ENCODE measurements around the gene USP9X.
"Not testable (repeated sequence)": the region's sequence is repeated elsewhere in the genome, so short reads cannot be mapped to it uniquely, and the experiment has no call there.

USP9X gene, protein sequence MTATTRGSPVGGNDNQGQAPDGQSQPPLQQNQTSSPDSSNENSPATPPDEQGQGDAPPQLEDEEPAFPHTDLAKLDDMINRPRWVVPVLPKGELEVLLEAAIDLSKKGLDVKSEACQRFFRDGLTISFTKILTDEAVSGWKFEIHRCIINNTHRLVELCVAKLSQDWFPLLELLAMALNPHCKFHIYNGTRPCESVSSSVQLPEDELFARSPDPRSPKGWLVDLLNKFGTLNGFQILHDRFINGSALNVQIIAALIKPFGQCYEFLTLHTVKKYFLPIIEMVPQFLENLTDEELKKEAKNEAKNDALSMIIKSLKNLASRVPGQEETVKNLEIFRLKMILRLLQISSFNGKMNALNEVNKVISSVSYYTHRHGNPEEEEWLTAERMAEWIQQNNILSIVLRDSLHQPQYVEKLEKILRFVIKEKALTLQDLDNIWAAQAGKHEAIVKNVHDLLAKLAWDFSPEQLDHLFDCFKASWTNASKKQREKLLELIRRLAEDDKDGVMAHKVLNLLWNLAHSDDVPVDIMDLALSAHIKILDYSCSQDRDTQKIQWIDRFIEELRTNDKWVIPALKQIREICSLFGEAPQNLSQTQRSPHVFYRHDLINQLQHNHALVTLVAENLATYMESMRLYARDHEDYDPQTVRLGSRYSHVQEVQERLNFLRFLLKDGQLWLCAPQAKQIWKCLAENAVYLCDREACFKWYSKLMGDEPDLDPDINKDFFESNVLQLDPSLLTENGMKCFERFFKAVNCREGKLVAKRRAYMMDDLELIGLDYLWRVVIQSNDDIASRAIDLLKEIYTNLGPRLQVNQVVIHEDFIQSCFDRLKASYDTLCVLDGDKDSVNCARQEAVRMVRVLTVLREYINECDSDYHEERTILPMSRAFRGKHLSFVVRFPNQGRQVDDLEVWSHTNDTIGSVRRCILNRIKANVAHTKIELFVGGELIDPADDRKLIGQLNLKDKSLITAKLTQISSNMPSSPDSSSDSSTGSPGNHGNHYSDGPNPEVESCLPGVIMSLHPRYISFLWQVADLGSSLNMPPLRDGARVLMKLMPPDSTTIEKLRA (N-terminal part only)

DNA sequence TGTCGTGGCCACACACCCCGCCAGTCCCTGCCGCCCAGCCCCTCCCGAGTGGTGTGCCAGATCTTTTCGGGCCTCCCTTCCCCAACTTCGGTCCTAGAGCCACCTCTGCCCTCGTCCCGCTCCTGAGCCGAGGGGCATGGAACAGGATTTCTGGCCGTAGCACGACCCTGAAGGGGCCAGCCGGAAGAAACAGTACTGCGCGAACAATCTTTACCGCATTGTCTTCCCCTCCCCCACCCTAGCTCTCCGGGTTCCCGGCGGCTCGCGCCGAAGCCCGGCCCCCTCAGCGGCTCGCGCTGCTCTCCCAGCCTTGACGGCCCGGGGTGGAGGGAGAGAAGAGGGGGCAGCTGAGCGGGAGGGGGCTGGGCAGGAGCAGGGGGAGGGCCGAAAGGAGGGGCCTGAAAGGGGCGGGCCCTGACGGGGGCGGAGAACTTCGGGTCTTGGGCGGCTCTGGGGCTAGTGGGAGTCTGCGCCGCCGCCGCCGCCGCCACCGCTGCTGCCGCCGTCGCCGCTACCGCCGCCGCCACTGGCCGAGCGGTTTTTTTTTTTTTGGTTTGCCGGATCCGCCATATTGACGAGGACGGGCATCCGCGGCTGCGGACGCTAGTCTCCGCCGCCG, at the start of gene USP9X:
TSS of gene USP9X (plus strand) at position 553 of the 619 bp plus-strand sequence. CDS start 38,184 bp downstream, outside the sequence.
- peak; percentile 77 to 85 for DNase-seq

DNA sequence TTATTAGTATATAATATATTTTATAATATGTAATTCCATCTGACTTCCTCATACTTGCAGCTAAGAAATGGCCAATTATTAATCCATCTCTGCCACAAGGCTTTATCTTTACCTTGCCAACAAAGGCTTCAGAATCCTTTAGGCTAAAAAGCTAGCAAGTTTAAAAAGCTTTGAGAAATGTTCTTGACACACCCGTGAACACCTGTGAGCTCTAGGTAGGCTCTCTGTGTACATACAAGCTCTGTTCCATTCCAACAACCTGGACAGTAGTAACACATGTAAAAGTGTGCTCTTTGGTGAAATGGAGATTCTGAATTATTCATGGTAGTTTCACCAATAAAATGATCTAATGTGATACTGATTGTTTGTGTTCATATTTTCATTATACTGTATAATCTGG, 49.7 kb upstream of the USP9X start:
- no peak for DNase-seq

DNA sequence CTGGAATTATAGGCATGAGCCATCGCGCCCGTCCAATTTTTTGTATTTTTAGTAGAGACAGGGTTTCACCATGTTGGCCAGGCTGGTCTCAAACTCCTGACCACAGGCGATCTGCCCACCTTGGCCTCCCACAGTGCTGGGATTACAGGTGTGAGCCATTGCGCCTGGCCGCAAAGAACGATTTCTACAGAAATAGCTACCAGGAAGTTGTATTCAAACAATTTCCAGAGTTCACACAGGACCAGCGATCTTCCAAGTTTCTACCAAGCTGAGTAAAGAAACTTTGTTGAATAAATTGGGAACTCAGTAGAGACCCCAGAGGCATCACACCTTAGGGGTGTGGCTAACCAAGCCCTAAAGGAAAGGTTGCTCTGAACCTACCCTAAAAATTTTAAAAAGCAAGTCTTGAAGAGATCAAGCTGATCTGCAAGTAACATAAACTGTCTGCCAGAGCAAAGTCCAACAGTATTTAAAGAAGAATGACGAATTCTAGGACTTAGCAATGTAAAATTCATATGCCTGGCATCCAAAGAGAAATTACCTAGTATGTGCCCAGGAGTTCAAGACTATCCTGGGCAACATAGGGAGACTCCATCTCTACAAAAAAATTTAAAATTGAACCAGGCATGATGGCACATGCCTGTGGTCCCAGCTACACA, 48.4 kb upstream of the USP9X start:
- no peak for DNase-seq

DNA sequence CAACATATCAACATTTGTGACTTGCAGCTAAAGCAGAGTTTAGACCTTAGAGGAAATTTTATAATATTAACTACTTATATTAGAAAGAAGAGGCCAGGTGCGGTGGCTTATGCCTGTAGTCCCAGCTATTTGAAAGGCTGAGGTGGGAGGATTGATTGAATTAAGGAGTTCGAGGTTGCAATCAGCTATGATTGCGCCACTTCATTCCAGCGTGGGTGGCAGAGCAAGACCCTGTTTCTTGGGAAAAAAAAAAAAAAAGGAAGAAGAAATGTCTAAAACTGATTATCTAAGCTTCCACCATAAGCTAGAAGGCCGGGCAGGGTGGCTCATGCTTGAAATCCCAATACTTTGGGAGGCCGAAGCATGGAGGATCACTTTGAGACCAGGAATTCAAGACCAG, 42.0 kb upstream of the USP9X start:
- DNase-seq: no peak

DNA sequence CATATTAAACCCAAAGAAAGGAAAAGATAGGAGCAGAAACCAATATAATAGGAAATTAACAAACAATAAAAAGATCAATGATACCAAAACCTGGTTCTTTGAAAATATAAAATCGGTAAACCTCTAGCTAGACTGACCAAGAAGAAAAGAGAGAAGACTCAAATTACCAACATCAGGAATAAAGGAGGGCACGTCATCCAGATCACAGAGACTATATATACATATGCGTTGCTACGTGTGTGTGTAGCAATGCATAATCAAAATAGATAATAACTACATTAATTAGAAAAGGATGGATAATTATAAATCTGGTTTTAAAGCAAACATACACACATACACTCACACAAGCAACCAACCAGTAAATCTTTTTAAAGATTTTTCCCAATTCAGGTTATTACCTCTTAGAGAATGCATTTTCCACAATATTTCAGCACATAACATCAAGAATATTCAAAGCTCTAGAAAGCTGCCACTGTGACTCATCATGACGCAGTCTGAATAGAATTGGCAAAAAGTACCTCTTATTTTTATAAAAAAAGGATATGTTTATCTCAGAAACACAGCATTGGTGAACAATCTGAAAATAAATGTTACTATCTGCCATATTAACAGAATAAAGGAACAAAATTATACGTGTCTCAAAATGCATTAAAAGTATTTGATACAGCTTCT, 41.4 kb upstream of the USP9X start:
- no peak for DNase-seq

DNA sequence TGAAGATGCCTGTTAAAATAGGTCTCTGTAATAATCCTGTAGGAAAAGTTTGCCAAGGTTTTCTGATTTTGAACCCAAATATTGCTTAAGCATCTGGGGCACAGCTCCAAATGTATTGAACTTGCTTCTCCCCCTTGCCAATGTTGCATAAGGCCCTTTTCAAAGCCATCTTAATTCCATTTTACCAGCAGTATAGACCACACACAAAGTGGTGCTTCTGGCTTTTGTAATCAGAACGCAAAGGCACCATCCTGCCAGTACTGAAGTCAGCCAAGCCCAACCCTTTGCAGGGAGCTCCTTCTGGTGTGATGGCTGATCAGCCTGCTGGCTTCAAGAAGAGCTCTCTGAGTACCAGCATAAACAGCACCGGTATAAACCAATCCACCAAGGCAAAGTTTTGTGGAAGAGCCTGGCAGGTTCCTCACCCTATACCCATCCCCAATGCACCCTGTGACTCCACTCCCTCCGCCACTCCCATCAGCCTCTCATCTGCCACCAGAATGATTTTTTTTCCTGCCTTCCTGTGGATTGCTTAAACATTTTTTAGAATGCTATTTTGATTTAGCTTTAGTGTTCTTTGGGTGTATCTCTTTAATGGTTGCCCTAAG, 39.2 kb upstream of the USP9X start:
- DNase-seq: no peak

DNA sequence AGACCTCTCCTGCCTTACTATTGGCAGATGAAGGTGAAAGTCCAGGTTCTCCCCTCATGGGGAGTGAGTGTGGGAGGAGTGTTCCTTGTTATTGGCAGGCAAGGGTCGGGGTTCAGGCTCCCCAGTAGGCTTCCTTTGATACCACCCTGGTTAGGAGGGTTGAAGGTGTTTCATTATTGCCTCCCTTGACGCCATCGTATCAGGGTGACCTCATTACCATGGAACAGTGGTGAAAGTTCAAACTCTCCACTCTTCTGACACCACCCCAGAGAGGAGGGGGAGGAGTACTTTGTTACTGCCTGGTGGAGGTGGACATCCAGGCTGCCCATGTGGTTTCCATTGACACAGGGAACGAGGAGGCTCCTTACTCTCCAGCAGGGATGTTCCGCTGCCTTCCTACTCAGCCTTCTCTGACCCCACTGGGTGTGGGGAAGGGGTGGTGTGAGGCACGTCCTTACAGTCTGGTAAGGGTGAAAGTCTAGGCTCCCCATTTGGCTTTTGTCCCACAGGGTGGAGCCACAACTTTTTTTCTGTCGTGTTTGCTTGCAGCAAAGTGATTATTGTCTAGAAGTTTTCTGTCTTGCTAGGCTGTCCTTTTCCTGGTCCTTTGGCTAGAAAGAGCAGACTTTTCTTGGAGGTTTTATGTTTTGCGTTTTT, 37.2 kb upstream of the USP9X start:
- no peak for DNase-seq

DNA sequence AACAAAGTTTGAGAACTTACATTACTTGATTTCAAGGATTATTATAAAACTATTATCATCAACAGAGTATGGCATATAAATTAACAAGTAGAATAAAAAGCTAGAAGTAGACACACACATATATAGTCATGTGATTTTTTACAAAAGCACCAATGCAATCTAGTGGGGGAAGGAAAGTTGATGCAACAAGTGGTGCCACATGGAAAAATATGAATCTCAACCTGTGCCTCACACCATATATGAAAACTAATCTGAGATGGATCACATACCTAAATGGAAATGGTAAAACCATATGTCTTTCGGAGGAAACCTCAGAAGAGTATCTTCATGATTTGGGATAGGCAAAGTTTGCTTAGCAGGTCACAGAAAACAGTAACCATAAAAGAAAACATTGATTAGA, 34.9 kb upstream of the USP9X start:
- DNase-seq: no peak

DNA sequence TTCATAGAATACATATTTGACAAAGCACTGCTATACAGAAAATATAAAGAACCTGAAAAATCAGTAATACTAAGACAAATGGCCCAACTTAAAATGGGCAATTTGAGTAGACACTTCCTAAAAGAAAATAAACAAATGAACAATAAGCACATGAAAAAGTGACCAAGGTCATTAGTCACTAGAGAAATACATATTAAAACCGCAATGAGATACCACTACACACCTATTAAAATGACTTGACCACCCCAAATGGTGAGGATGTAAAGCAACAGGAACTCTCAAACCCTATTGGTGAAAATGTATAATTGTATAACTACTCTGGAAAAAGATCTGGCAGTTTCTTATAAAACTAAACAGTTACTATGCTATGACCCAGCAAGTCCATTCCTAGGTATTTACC, 34.0 kb upstream of the USP9X start:
- no peak for DNase-seq

DNA sequence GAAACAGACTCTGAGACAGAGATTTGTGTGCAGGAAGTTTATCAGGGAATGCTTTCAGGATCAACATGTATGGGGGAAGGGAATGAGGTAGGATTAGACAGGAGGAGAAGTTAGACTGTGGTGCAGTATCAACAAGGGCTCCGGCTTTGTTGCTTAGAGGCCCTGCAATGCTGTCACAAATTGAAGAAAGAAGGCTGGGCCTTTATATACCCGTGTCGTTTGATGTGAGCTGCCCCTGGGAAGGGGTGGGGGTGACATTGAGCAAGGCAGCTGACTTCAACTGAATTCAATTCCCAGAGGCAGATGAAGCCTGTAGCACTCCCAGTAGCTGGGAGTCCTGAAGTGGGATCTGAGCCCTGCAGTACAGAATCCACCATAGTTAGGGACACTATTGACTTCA, 29.5 kb upstream of the USP9X start:
- no peak for DNase-seq

DNA sequence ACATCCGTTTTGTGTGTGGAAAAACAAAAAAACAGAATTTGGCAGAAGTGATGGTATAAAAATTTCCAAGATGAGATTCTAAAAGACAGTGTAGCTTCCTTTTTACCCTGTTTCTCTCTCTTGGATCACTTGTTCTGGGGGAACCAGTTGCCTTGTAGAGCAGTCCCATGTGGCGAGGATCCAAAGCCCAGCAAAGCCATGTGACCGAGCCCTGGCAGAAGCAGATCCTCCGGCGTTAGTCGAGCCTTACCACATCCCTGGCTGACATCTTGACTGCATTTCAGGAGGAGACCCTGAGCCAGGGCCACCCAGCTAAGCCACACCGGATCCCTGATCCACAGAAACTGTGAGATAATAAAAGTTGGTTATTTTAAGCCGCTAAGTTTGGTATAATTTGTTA, 22.0 kb upstream of the USP9X start:
- not testable (repeated sequence) for DNase-seq

DNA sequence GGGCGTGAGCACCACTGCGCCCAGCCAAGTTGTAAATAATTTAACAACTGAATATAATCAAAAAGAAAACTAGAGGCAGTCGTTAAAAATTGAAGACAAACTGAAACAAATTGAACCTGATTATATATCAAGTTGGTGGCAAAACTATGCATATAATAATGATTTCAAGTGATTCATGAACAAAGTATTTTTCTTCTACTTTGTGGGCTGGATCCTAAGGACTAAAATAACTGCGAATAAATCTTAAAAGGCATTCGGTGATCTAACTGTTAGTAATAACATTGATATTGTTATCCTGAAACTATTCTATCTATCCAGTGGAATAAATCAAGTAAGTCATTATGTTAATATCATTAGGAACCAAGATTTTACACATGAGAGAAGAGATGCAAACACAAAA, 21.2 kb upstream of the USP9X start:
- DNase-seq: no peak

DNA sequence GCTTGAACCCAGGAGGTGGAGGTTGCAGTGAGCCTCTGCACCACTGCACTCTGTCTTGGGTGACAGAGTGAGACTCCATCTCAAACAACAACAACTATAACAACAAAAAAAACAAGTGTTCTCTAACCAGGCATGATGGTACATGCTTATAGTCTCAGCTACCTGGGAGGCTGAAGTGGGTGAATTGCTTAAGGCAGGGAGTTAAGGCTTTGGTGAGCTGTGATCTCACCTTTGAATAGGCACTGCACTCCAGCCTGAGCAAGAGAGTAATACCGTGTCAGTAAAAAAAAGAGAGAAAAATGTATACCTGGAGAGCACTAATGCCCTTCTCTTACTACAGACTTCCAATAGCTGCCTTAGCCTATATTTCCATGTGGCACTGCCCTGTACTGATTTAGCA, 18.9 kb upstream of the USP9X start:
- no peak for DNase-seq

DNA sequence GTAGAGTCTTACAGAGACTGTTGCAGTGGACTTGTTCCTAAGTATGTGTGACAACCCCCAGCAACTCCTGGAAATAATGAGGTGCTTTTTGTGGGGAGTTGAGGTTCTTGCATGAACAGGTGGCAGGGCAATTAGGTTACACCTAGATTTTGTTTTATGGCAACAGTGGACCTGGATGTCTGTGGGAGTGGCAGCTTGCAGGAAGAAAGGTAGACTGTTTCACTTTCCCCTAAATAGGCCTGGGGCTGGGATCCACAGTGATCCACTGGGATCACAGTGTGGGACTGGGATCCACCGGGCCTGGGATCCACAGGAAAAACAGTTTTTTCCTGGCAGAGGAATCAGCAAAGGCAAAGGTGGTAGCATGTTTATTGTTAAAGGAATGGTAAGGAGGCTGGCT, 18.3 kb upstream of the USP9X start:
- no peak for DNase-seq

DNA sequence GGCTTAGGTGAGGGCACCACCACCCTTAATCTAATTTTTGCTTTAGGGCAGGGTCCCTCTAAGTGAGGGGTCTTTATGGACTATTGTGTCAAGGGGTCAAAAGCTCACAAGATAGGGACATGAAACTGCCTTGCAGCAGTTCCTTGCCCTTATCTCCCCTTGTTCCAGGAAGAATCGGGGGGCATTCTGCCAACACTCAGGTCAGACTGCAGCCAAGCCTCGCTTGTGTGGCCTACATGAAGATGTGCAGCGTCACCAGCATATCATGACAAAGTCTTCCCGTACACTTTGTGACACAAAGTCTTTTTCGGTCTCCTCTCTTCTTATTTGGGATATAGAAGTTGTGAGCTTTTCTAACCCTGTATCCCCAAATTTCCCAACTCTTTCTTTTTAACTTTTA, 17.5 kb upstream of the USP9X start:
- no peak for DNase-seq

DNA sequence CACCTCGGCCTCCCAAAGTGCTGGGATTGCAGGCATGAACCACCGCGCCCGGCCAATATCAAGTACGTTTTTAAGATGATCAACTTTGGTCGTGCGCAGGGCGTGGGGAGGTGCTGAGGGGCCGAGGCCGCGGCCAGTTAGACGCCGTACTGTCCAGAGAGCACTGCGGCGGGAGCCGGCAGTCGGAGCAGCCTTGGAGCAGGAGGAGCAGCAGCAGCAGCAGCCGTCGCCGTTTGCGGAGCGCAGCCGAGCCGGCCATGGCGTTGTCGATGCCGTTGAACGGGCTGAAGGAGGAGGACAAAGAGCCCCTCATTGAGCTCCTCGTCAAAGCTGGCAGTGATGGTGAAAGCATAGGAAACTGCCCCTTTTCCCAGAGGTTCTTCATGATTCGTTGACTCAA, 8.5 kb upstream of the USP9X start:
- DNase-seq: no peak

DNA sequence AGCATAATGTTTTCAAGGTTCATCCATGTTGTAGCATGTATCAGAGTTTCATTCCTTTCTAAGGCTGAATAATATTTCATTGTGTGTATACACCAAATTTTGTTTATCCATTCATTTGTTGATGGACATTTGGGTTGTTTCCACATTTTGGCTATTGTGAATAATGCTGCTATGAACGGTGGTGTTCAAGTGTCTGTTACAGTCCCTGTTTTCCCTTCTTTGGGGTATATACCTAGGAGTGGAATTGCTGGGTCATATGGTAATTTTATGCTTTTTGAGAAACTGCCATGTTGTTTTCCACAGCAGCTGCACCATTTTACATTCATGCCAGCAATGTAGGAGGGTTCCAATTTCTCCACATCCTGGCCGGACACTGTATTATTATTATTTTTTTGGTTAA, 3.4 kb upstream of the USP9X start:
- DNase-seq: no peak

DNA sequence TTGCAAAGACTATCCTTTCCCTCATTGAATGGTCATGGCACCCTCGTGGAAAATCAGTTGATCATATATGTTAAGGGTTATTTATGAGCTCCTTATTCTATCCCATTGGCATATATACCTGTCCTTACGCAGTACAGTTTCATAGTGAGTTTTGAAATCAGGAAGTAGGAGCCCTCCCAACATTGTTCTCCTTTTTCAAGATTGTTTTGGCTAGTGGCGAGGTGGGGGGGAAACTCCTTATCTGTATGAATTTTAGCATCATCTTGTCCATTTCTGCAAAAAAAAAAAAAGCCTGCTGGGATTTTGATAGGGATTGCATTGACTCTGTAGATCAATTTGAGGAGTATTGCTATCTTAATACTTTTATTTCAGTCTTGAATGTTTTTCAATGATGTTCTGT, 2.5 kb upstream of the USP9X start:
- DNase-seq: no peak

DNA sequence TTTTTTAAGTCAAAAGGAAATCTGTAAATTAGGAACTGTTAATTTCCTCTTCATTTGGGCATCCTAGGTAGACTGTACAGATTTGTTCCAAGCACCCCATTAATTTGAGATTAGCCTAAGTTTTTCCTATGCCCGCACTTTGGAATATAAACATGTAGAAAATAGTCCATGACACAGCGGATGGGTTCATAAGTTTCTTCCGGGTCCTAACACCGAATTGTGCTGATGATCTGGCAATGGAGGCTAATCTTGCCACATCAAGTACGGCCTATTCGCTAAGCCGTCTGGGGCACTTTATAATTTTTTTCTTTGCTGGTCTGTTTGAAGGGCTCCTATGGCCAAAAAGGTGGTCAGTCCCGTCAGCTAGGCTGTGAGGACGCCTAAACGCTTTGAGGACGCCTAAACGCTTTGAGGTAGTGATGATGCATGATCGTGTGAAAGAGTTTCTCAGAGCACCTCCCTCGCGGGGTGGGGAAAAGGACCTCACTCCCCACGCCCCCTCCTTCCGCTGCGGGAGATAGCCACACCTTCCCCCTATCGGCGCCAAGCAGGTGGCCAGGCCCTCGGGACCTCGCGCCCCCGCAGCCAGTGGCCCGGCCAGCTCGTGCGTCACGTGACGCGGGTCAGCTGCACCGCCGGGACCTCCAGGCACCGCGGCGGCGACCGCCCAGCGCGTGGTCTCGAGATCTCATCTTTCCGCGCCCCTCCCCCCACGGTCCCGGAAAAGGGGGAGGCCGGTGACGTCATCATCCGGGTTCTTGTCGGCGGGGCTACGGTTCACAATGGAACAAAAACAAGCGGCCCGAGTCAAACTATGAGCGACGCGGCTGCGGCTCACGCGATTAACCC, 977 bp upstream of the USP9X start:
- DNase-seq: peak; percentile 90 to 93

DNA sequence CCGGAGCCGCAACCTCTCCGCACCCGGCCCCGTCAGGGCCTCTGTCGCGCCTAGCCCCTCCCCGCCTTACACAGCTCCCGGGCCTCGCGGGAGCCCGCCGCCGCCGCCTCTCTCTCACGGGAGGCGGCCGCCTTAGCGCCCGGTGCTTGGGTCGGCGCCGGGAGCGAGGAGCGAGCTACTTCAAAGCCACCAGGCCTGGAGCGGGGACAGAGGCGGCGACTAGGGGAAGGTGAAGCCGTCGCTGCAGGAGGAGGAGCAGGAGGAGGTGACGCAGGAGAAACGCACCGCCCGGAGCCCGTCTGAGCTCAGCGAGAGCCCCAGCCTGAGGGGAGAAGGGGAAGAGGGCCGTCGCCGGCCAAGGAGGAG, 250 bp downstream of the USP9X start:
- peak; percentile 43 to 57 for DNase-seq
